ENCODE results near the gene FOXN1.

The FOXN1 gene

GRCh38 chr17:28528327-28529012, 22.3 kb downstream of the FOXN1 start:
- Histone ChIP-seq H2AFZ (ENCODE audit: insufficient read depth, low read length, poor library complexity) (no peak overlapping the region), H3K23ac (ENCODE audit: low read length) (no peak overlapping the region)
- no CpG with 5 or more reads among the region's 9 CpGs for WGBS (ENCODE audit: extremely low coverage, insufficient coverage, insufficient read length)

DNA sequence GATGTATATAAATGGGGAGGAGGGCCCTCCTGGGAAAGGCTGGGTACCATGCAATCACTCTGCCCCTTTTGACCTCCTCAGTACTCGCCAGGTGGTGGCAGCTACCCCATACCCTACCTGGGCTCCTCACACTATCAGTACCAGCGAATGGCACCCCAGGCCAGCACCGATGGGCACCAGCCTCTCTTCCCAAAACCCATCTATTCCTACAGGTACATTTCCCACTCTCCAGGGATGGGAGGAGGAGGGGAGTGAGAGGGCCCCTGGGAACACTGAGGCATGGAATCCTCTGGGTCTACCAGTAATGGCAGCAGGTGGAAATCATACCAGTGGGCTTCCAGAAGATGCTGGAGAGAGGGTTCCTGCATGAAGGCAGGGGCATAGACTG, 22.9 kb downstream of the FOXN1 start:
- Histone ChIP-seq H3K27me3 (ENCODE audit: insufficient read depth, low read length) (no peaks in the 10 kb centered on the region), H2AK5ac (ENCODE audit: low read length) (no peak overlapping the region), H4K91ac (ENCODE audit: low read depth, low read length) (no peak overlapping the region), H3K27ac (ENCODE audit: low read depth, low read length) (no peak overlapping the region), H4K8ac (ENCODE audit: low read depth, low read length) (no peak overlapping the region), H3K4me2 (ENCODE audit: low read length) (no peak overlapping the region), H3K18ac (ENCODE audit: low read length) (no peak overlapping the region), H3K4ac (ENCODE audit: low read depth, low read length) (no peak overlapping the region), H3K9ac (ENCODE audit: low read length) (no peak overlapping the region), H3K4me3 (ENCODE audit: low read depth, low read length) (no peak overlapping the region), H3K9me3 (ENCODE audit: insufficient read depth, low read depth, low read length) (no peaks in the 10 kb centered on the region), H3K4me1 (ENCODE audit: control insufficient read depth in 1 of 2, insufficient read depth in 2 of 2, low read length in 2 of 2) (peaks cover 9 to 11% of the 10 kb centered on the region in 2 experiments), H3K79me1 (ENCODE audit: low read length) (no peaks in the 10 kb centered on the region), H4K12ac (ENCODE audit: low read depth, low read length) (no peak overlapping the region), H2AFZ (ENCODE audit: insufficient read depth, low read length, poor library complexity) (no peak overlapping the region), H2BK5ac (ENCODE audit: low read depth, low read length, poor library complexity) (no peak overlapping the region), H3K23ac (ENCODE audit: low read length) (no peak overlapping the region), H3K79me2 (ENCODE audit: control insufficient read depth, insufficient read depth, low read length, poor library complexity) (no peaks in the 10 kb centered on the region), H3K36me3 (ENCODE audit: control insufficient read depth in 1 of 2, insufficient read depth in 2 of 2, low read length in 2 of 2) (no peaks in the 10 kb centered on the region), H3K14ac (ENCODE audit: low read length) (no peak overlapping the region), H2BK120ac (ENCODE audit: insufficient read depth, low read length, poor library complexity) (no peak overlapping the region), H2BK12ac (ENCODE audit: low read length) (no peak overlapping the region)
- no CpG with 5 or more reads among the region's 3 CpGs for WGBS (ENCODE audit: extremely low coverage, insufficient coverage, insufficient read length)
- DNase-seq = no peak

More at GRCh38 chr17:28528327-28529012, 22.3 kb downstream of the FOXN1 start:
- Histone ChIP-seq H2AK5ac (ENCODE audit: low read length) (no peak overlapping the region), H2BK5ac (ENCODE audit: low read depth, low read length, poor library complexity) (no peak overlapping the region), H3K79me1 (ENCODE audit: low read length) (no peaks in the 10 kb centered on the region), H3K4me2 (ENCODE audit: low read length) (no peak overlapping the region), H4K91ac (ENCODE audit: low read depth, low read length) (no peak overlapping the region), H3K14ac (ENCODE audit: low read length) (no peak overlapping the region), H3K9ac (ENCODE audit: low read length) (no peak overlapping the region), H3K27me3 (ENCODE audit: insufficient read depth, low read length) (no peaks in the 10 kb centered on the region), H3K27ac (ENCODE audit: low read depth, low read length) (no peak overlapping the region), H3K9me3 (ENCODE audit: insufficient read depth, low read depth, low read length) (no peaks in the 10 kb centered on the region), H2BK120ac (ENCODE audit: insufficient read depth, low read length, poor library complexity) (no peak overlapping the region), H3K4ac (ENCODE audit: low read depth, low read length) (no peak overlapping the region), H4K8ac (ENCODE audit: low read depth, low read length) (no peak overlapping the region), H3K4me3 (ENCODE audit: low read depth, low read length) (no peak overlapping the region), H3K4me1 (ENCODE audit: control insufficient read depth in 1 of 2, insufficient read depth in 2 of 2, low read length in 2 of 2) (peaks cover 9 to 11% of the 10 kb centered on the region in 2 experiments), H4K12ac (ENCODE audit: low read depth, low read length) (no peak overlapping the region), H2BK12ac (ENCODE audit: low read length) (no peak overlapping the region), H3K79me2 (ENCODE audit: control insufficient read depth, insufficient read depth, low read length, poor library complexity) (no peaks in the 10 kb centered on the region), H3K36me3 (ENCODE audit: control insufficient read depth in 1 of 2, insufficient read depth in 2 of 2, low read length in 2 of 2) (no peaks in the 10 kb centered on the region), H3K18ac (ENCODE audit: low read length) (no peak overlapping the region)
- DNase-seq = no peak

DNA sequence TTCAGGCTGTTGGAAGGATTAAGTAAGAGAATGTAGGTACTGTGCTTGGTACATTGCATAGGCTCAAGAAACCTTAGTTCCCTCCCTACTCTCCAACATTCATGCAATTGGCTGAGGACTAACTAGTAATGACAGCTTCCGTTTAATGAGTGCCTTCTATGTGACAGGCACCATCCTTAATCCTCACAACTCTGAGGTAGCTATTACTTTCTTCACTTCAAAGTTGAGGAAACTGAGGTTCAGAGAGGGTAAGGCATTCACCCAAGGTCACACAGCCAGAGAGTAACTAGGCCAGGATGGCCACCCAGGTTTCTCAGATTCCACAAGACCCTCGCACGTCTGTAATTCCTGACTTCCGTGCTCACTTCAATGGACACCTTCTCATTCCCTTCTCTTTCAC, 24.1 kb downstream of the FOXN1 start:
- Histone ChIP-seq H3K79me2 (ENCODE audit: control insufficient read depth, insufficient read depth, low read length, poor library complexity) (no peaks in the 10 kb centered on the region), H3K9me3 (ENCODE audit: insufficient read depth, low read depth, low read length) (no peaks in the 10 kb centered on the region), H4K91ac (ENCODE audit: low read depth, low read length) (no peak overlapping the region), H3K27me3 (ENCODE audit: insufficient read depth, low read length) (no peaks in the 10 kb centered on the region), H2BK120ac (ENCODE audit: insufficient read depth, low read length, poor library complexity) (no peak overlapping the region), H3K14ac (ENCODE audit: low read length) (no peak overlapping the region), H3K4me3 (ENCODE audit: low read depth, low read length) (no peak overlapping the region), H3K36me3 (ENCODE audit: control insufficient read depth in 1 of 2, insufficient read depth in 2 of 2, low read length in 2 of 2) (no peaks in the 10 kb centered on the region), H2BK12ac (ENCODE audit: low read length) (no peak overlapping the region), H4K8ac (ENCODE audit: low read depth, low read length) (no peak overlapping the region), H3K18ac (ENCODE audit: low read length) (no peak overlapping the region), H3K4me2 (ENCODE audit: low read length) (no peak overlapping the region), H2AK5ac (ENCODE audit: low read length) (no peak overlapping the region), H2BK5ac (ENCODE audit: low read depth, low read length, poor library complexity) (no peak overlapping the region), H3K79me1 (ENCODE audit: low read length) (no peaks in the 10 kb centered on the region), H2AFZ (ENCODE audit: insufficient read depth, low read length, poor library complexity) (no peak overlapping the region), H3K4me1 (ENCODE audit: control insufficient read depth in 1 of 2, insufficient read depth in 2 of 2, low read length in 2 of 2) (peaks cover 4 to 7% of the 10 kb centered on the region in 2 experiments), H3K9ac (ENCODE audit: low read length) (no peak overlapping the region), H3K27ac (ENCODE audit: low read depth, low read length) (no peak overlapping the region), H3K4ac (ENCODE audit: low read depth, low read length) (no peak overlapping the region), H4K12ac (ENCODE audit: low read depth, low read length) (no peak overlapping the region), H3K23ac (ENCODE audit: low read length) (no peak overlapping the region)
- no CpG with 5 or more reads among the region's 4 CpGs for WGBS (ENCODE audit: extremely low coverage, insufficient coverage, insufficient read length)
- DNase-seq = no peak

DNA sequence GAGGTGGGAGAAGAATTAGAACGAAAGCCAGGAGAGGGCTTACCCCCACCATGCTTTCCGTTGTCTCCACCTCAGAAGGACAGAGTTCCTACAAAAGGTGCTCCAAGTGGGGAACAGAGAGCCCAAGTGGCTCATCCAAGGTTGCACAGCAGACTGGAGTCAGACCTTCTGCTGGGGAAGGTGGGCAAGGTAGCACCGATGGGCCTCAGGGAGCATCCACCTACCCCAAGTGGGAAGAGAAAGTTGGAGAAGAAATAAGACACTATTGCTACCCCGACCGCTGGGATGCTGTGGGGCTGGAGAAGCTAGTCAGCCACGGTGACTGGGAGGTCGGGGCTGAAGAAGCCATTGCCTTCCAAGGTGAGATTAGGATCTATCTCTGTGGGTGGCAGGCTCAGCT, 24.8 kb downstream of the FOXN1 start:
- Histone ChIP-seq H4K12ac (ENCODE audit: low read depth, low read length) (no peak overlapping the region), H3K79me1 (ENCODE audit: low read length) (no peaks in the 10 kb centered on the region), H2AFZ (ENCODE audit: insufficient read depth, low read length, poor library complexity) (no peak overlapping the region), H2BK5ac (ENCODE audit: low read depth, low read length, poor library complexity) (no peak overlapping the region), H3K9me3 (ENCODE audit: insufficient read depth, low read depth, low read length) (no peaks in the 10 kb centered on the region), H3K18ac (ENCODE audit: low read length) (no peak overlapping the region), H3K9ac (ENCODE audit: low read length) (no peak overlapping the region), H4K91ac (ENCODE audit: low read depth, low read length) (no peak overlapping the region), H3K4me2 (ENCODE audit: low read length) (no peak overlapping the region), H3K27ac (ENCODE audit: low read depth, low read length) (no peak overlapping the region), H3K79me2 (ENCODE audit: control insufficient read depth, insufficient read depth, low read length, poor library complexity) (no peaks in the 10 kb centered on the region), H2BK12ac (ENCODE audit: low read length) (no peak overlapping the region), H2AK5ac (ENCODE audit: low read length) (no peak overlapping the region), H3K23ac (ENCODE audit: low read length) (no peak overlapping the region), H3K36me3 (ENCODE audit: control insufficient read depth in 1 of 2, insufficient read depth in 2 of 2, low read length in 2 of 2) (no peaks in the 10 kb centered on the region), H3K27me3 (ENCODE audit: insufficient read depth, low read length) (no peaks in the 10 kb centered on the region), H4K8ac (ENCODE audit: low read depth, low read length) (no peak overlapping the region), H3K4me1 (ENCODE audit: control insufficient read depth in 1 of 2, insufficient read depth in 2 of 2, low read length in 2 of 2) (peaks cover 0 to 3% of the 10 kb centered on the region in 2 experiments), H3K4me3 (ENCODE audit: low read depth, low read length) (no peak overlapping the region), H3K14ac (ENCODE audit: low read length) (no peak overlapping the region), H2BK120ac (ENCODE audit: insufficient read depth, low read length, poor library complexity) (no peak overlapping the region), H3K4ac (ENCODE audit: low read depth, low read length) (no peak overlapping the region)
- DNase-seq = no peak
- no CpG with 5 or more reads among the region's 7 CpGs for WGBS (ENCODE audit: extremely low coverage, insufficient coverage, insufficient read length)

Measured in trophoblast cell (in vitro differentiated cells and primary cell).